Ascending aorta (tissue), 2 donors: ENCODE results near the gene NASP. TPM values are rescaled to one million over a fixed set of nuclear protein-coding genes. Genes with fewer than 3 reads are reported as not detected.

Source experiments
- DNase-seq, 2 donors: peaks; one replicate each; pipeline ENCODE4 v3.0.0-alpha.2; 2019; ENCODE audit warnings: low spot score in 2 of 2
- H3K27ac ChIP-seq, 2 donors: fragments of 200-600 bp; sonication (generic); one replicate each; pipeline ENCODE4 v1.5.1; 2016 to 2017; ENCODE audit warnings: mild to moderate bottlenecking in 1 of 2
- H3K27me3 ChIP-seq: fragments of 200-600 bp; sonication (generic); one replicate; pipeline ENCODE4 v1.5.1; 2017
- H3K36me3 ChIP-seq, 2 donors: fragments of 200-600 bp; sonication (generic); one replicate each; pipeline ENCODE4 v1.5.1; 2016
- H3K4me1 ChIP-seq, 2 donors: fragments of 200-600 bp; sonication (generic); one replicate each; pipeline ENCODE4 v1.5.1; 2016 to 2017; ENCODE audit warnings: mild to moderate bottlenecking in 1 of 2
- H3K4me3 ChIP-seq, 2 donors: fragments of 200-600 bp; sonication (generic); one replicate each; pipeline ENCODE4 v1.5.1; 2016 to 2017; ENCODE audit warnings: mild to moderate bottlenecking in 1 of 2
- H3K9me3 ChIP-seq, 2 donors: fragments of 200-600 bp; sonication (generic); one replicate each; pipeline ENCODE4 v1.5.1; 2016
- CTCF ChIP-seq, 3 experiments: fragments of 200-600 bp in 2 of 3; fragments of 450-650 bp in 1 of 3; sonication (generic) in 2 of 3; IDR thresholded peaks; one replicate each; pipeline ENCODE4 v1.5.1; 2016 to 2019; ENCODE audit warnings: antibody characterized with exemption in 3 of 3, mild to moderate bottlenecking in 1 of 3, moderate library complexity in 1 of 3
- intact Hi-C: fragments of 100-400 bp; cut with DNase I; formaldehyde crosslinking; loops from one replicate; pipeline ENCODE4 v1.15.1; 2023
- total RNA-seq: library from RNA; depleted of rRNA; stranded (reverse); fragments of >200 nt; gene quantifications from one replicate; pipeline ENCODE4 v1.1.0, GENCODE V29; 2016

Gene NASP
- total RNA-seq, 1 donor from 2014 or later, result 49.1 TPM

- Histone ChIP-seq H3K27me3 (no peaks in the 10 kb centered on the region), H3K9me3 (no peaks in the 10 kb centered on the region), H3K27ac (no peak overlapping the region), H3K4me1 (peaks cover 0 to 19% of the 10 kb centered on the region in 2 donors), H3K4me3 (no peak overlapping the region), H3K36me3 (no peaks in the 10 kb centered on the region)
- no peak for TF ChIP-seq CTCF (IDR thresholded peaks at IDR 0.05)
- intact Hi-C loops, result no loop called here
- no peak for DNase-seq
These were observed 83.0 kb downstream of the NASP start for GRCh38 chr1:45666836-45667235.

GRCh38 chr1:45667321-45668111 is 83.7 kb downstream of the NASP start:
- H3K4me3 ChIP-seq, result no peak overlapping the region
- no peak for DNase-seq
- H3K36me3 ChIP-seq, result no peaks in the 10 kb centered on the region
- H3K27ac ChIP-seq, result no peak overlapping the region
- intact Hi-C loops, result no loop called here
- no peak for TF ChIP-seq CTCF (IDR thresholded peaks at IDR 0.05)
- H3K27me3 ChIP-seq, result no peaks in the 10 kb centered on the region
- H3K9me3 ChIP-seq, result no peaks in the 10 kb centered on the region
- H3K4me1 ChIP-seq, result peaks cover 0 to 19% of the 10 kb centered on the region in 2 donors

Other genes with a start within 250 kb of the NASP start
- gene TOE1, start 243.9 kb upstream of the NASP start, total RNA-seq, result 6.9 TPM
- 1.8 TPM for gene MUTYH, start 243.6 kb upstream of the NASP start, total RNA-seq
- 0.32 TPM for gene TESK2, start 92.9 kb upstream of the NASP start, total RNA-seq
- gene CCDC163, start 84.0 kb upstream of the NASP start, total RNA-seq, result not detected
- 3.6 TPM for gene MMACHC, start 83.7 kb upstream of the NASP start, total RNA-seq
- 245 TPM for gene PRDX1, start 62.2 kb upstream of the NASP start, total RNA-seq
- 77.5 TPM for gene AKR1A1, start 33.2 kb upstream of the NASP start, total RNA-seq
- gene CCDC17, start 40.0 kb downstream of the NASP start, total RNA-seq, result not detected
- 161 TPM for gene GPBP1L1, start 102.5 kb downstream of the NASP start, total RNA-seq
- 8.3 TPM for gene TMEM69, start 104.1 kb downstream of the NASP start, total RNA-seq
- 5.5 TPM for gene IPP, start 166.6 kb downstream of the NASP start, total RNA-seq
- gene MAST2, start 219.6 kb downstream of the NASP start, total RNA-seq, result 61.0 TPM